NB4 (cell line): ENCODE results near the gene SENP1.

Experiments
- DNase-seq: peaks from one replicate; pipeline ENCODE4 v3.0.0; 2010; ENCODE audit warnings: low read depth
- H3K4me3 ChIP-seq: one replicate; pipeline ENCODE4 v1.5.1; 2011; ENCODE audit warnings: mild to moderate bottlenecking, low read depth, low read length, moderate library complexity
- MYC ChIP-seq: IDR thresholded peaks from 2 replicates; pipeline ENCODE4 v1.6.1; 2011; ENCODE audit warnings: low read depth, low read length
- POLR2A ChIP-seq: IDR thresholded peaks from 2 replicates; pipeline ENCODE4 v1.6.1; 2011; ENCODE audit warnings: mild to moderate bottlenecking; ENCODE audit not compliant: insufficient read length; ENCODE audit errors: extremely low read depth
- TF ChIP-seq, protein P1 (sequence below): IDR thresholded peaks from one replicate; pipeline ENCODE4 v1.5.1; 2012; ENCODE audit warnings: low read depth, low read length
- TF ChIP-seq, protein P2 (sequence below): IDR thresholded peaks from 2 replicates; pipeline ENCODE4 v1.6.1; 2011; ENCODE audit warnings: low read depth, low read length

Gene SENP1

DNA sequence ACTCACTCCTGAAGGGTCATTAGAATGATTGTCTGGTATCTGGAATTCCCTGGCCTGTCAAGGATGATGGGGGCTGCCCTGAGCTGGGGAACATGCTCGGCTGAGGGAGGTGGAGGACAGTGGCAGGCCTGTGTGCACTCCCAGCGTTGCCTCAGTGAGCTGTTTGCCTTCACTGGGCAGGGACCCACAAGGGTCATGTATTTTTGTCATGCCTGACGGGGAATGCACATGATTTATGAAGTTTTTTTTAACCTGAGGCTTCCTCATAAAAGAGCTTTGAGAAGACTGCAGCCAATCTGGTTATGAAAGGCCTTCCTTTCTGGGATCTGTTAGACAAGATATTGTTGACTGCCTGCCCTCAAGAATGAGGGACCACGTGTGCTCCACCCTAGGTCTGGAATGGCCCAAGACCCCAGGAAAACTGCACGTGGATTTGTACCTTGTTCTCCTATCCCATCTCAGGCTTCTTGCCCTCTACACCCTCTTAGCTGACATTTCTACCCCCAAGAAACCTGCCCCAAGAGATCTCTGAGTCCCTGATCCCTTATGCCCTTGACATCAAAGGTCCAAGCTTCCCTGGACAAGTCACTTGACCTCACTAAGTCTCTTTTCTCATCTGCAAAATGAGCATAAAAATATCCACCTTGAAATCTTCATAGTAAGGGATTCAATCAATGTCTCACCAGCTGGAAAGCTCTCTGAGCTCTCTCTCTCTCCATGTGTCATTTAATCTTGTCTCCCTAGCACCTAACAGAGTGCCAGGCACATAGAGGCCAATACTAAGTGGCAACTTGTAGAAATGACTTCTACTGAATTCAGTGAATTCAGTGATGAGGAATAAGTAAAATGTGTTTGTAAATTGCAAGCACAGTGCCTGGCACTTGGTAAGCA is 77.1 kb downstream of the SENP1 start:
- DNase-seq: no peak
- TF ChIP-seq POLR2A (no peak), MYC (no peak)
- TF ChIP-seq, protein P1, sequence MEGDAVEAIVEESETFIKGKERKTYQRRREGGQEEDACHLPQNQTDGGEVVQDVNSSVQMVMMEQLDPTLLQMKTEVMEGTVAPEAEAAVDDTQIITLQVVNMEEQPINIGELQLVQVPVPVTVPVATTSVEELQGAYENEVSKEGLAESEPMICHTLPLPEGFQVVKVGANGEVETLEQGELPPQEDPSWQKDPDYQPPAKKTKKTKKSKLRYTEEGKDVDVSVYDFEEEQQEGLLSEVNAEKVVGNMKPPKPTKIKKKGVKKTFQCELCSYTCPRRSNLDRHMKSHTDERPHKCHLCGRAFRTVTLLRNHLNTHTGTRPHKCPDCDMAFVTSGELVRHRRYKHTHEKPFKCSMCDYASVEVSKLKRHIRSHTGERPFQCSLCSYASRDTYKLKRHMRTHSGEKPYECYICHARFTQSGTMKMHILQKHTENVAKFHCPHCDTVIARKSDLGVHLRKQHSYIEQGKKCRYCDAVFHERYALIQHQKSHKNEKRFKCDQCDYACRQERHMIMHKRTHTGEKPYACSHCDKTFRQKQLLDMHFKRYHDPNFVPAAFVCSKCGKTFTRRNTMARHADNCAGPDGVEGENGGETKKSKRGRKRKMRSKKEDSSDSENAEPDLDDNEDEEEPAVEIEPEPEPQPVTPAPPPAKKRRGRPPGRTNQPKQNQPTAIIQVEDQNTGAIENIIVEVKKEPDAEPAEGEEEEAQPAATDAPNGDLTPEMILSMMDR: no peak
- TF ChIP-seq, protein P2, sequence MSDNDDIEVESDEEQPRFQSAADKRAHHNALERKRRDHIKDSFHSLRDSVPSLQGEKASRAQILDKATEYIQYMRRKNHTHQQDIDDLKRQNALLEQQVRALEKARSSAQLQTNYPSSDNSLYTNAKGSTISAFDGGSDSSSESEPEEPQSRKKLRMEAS: no peak
- H3K4me3 ChIP-seq: no peak overlapping the region

DNA sequence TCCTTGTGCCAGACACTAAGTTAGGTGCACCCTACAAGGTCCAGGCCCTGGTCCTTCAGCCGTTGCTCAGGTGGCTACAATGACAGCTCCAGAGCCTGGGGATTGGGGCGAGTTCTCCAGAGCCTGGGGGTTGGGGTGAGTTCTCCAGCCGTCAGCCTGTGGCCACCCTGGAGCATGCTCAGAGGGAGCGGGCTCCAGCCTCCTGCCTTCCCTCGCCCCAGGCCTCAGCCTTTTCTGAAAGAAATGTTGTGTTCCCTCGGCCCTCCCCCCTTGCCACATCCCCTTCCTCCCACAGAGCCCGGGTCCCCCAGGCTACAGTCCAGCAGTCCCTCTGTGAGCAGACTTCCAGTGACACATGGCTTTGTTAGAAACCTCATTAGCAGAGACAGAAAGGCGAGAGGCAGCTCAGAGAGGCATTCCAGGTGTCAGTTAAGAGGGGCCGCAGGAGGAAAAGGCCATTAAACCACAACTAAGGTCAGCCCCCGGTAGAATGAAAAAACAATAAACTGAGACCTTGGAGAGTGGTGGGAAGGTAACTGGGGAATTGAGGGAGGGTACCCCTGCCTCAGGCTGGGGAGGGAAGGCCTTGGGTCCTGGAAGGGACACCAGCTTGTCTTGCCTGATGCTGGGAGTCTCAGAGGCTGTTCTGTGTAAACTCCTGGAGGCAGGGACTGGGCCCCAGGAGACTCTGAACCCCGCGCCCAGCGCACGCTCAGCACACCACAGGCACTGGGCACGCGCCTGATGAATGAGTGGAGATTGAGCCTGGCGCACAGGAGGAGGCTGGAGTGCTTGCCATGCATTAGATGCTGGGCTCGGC is 78.5 kb downstream of the SENP1 start:
- DNase-seq: peak; percentile 28
- H3K4me3 ChIP-seq: no peak overlapping the region
- TF ChIP-seq, protein P2: no peak
- TF ChIP-seq, protein P1: no peak
- no peak for TF ChIP-seq POLR2A
- TF ChIP-seq MYC: no peak

DNA sequence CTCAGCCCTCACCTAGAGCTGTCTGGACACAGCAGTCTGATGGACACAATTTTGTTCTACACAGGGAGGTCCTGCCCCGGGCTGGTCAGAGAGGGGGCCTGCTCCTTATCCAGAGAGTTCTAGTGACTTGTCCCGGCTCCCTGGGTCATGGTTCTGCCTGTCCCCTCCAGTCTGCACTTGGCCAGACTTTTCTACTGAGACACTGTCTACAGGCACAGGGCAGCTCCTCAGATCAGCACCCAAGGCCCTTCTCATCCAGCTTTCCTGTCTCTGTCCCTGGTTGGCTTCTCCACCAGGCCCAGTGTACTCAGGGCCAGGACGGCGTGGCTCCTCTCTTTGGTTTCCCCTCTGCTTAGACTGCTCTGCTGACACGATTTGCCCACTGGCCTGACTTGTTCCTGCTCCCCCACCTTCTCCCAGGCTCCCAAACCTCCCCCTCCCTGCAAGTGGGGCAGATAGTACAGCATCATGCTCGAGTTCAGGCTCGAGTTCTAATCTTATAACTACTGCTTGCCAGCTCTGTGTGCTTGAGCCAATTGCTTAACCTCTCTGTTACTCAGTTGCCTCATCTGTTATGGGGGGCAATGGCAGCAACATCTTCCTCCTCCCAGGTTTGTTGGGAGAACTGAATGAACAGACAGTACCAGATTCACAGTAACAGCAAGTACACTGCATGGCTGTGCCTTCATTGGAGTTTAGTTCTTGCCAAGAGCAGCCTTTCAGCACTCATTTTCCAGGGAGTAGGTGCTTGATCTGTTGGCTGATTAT is 79.6 kb downstream of the SENP1 start:
- TF ChIP-seq POLR2A (no peak), MYC (no peak)
- TF ChIP-seq, protein P1: no peak
- TF ChIP-seq, protein P2: no peak
- H3K4me3 ChIP-seq: no peak overlapping the region
- no peak for DNase-seq

DNA sequence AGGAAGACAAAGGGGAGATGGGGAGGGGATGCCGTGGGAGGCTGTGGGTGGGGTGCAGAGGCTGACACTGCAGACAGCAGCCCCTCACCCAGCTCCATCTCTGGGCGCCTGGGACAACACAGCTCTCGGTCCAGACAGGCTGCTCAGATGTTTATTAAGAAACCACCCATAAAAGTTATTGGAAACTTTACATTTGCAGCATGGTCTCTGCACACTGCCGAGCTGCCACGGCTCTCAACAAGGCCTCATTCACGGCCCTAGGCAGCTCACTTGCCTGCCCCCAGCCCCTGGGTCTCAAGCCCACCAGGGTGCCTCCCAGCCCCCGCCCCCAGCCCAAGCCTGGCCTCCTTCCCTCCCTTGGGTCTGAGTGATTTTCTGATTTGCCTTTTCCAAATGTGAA is 80.6 kb downstream of the SENP1 start:
- no peak for DNase-seq
- H3K4me3 ChIP-seq: no peak overlapping the region
- TF ChIP-seq, protein P2: no peak
- TF ChIP-seq, protein P1: no peak
- TF ChIP-seq MYC: no peak
- TF ChIP-seq POLR2A: no peak

DNA sequence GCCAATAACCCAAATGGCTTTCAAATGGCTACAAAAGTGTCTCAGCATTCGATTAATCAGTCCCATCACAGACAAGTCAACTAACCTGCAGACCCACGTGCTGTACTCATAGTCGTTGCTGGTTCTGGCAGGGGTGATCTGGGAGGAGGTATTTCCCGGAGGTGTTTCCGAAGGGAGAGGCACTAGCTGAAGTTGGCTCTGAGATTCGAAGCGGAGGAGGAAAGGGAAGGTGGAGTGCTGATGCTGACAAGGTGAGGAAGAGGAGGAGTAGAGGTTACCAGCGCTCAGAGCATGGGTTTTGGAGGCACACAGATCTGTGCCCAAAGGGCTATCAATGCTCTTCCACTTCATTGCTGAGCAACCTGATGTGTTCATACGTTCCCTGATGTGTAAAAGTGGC is 81.1 kb downstream of the SENP1 start:
- DNase-seq: no peak
- TF ChIP-seq MYC: no peak
- TF ChIP-seq, protein P2: no peak
- TF ChIP-seq, protein P1: no peak
- no peak for TF ChIP-seq POLR2A
- no peak overlapping the region for H3K4me3 ChIP-seq
